Coronary artery (tissue), 2 donors: ENCODE measurements around the gene TIMP2.

ENCODE experiments used
- DNase-seq: peaks from one replicate; pipeline ENCODE4 v3.0.0-alpha.2; 2017; ENCODE audit warnings: low spot score
- H3K27ac ChIP-seq, 2 donors: fragments of 200-600 bp; sonication (generic); one replicate each; pipeline ENCODE4 v1.5.1; 2016 to 2019
- H3K4me3 ChIP-seq: fragments of 200-600 bp; sonication (generic); 2 replicates; pipeline ENCODE4 v1.5.1; 2016; ENCODE audit warnings: mild to moderate bottlenecking, moderate library complexity
- CTCF ChIP-seq: fragments of 200-600 bp; sonication (generic); IDR thresholded peaks from one replicate; pipeline ENCODE4 v1.5.1; 2019; ENCODE audit warnings: antibody characterized with exemption

The TIMP2 gene

GRCh38 chr17:78929908-78930775 is 5.0 kb upstream of the TIMP2 start:
- no peak for DNase-seq
- no peak overlapping the region for H3K4me3 ChIP-seq
- H3K27ac ChIP-seq = no peak overlapping the region
- no peak for TF ChIP-seq CTCF

GRCh38 chr17:78925662-78926555 is 722 bp upstream of the TIMP2 start:
- DNase-seq = peak; percentile 91
- H3K27ac ChIP-seq = peak overlapping the region; percentile 99 to 100
- peak overlapping the region; percentile 90 for H3K4me3 ChIP-seq
- no peak for TF ChIP-seq CTCF

GRCh38 chr17:78924481-78925151 is 571 bp downstream of the TIMP2 start:
- DNase-seq = no peak
- peak overlapping the region; percentile 99 to 100 for H3K27ac ChIP-seq
- no peak for TF ChIP-seq CTCF
- peak overlapping the region; percentile 90 for H3K4me3 ChIP-seq

- no peak for TF ChIP-seq CTCF
- no peak for DNase-seq
- H3K27ac ChIP-seq = peak overlapping the region; percentile 99 to 100
- H3K4me3 ChIP-seq = peak overlapping the region; percentile 90
Measured at GRCh38 chr17:78923660-78924453, 1.3 kb downstream of the TIMP2 start.

DNA sequence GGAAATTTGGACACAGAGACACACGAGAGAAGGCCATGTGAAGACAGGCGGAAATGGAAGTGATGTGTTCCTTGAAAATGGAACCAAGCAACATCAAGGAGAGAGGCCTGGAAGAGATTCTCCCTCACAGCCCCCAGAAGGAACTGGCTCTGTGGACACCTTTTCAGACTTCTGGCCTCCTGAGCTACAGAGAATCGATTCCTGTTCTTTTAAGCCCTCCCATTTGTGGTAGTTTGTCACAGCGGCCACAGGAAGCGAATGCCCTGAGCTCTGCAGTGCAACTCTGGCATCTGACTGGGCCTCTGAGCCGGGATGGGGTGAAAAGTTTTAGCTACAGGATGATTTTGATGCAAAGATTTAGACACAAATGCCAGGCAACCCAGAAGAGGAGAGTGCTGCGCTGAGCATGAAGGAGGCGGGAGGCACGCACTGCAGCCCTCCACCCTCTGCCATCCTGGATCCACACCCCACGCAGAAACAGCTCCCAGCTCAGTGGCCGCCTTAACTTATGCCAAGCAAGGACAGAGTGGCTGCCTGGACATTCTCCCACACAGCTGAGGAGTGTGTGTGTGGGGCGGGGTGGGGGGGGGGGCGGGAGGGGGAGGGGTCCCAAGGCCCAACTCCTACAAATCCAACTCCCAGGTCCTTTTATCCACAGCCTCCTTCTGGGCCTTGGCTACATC is 2.2 kb downstream of the TIMP2 start:
- no peak for TF ChIP-seq CTCF
- DNase-seq = no peak
- Histone ChIP-seq H3K4me3 (peak overlapping the region; percentile 90), H3K27ac (peak overlapping the region; percentile 99 to 100)
